GM21825 (cell line): Measurements from ENCODE around the gene GSKIP.

Experiments
- ATAC-seq: cut with Tn5 transposase; IDR thresholded peaks from one replicate; pipeline ENCODE4 v1.9.1; 2021; ENCODE audit warnings: mild to moderate bottlenecking, moderate library complexity; ENCODE audit not compliant: unreplicated experiment

Gene GSKIP

GRCh38 chr14:96376093-96376492, 12.8 kb downstream of the GSKIP start:
- no peak for ATAC-seq

- ATAC-seq: peak; percentile 89
Measured at GRCh38 chr14:96380735-96381134, 17.4 kb downstream of the GSKIP start.

- ATAC-seq: no peak
Measured at GRCh38 chr14:96383445-96383844, 20.1 kb downstream of the GSKIP start.

- ATAC-seq: no peak
Measured at GRCh38 chr14:96384053-96384452, 20.7 kb downstream of the GSKIP start.

GRCh38 chr14:96384740-96385139, 21.4 kb downstream of the GSKIP start:
- ATAC-seq: no peak

- no peak for ATAC-seq
Measured at GRCh38 chr14:96385385-96385784, 22.1 kb downstream of the GSKIP start.

GRCh38 chr14:96390965-96391292, 27.6 kb downstream of the GSKIP start:
- no peak for ATAC-seq

GRCh38 chr14:96391293-96392118, 28.2 kb downstream of the GSKIP start:
- ATAC-seq: peak; percentile 87

- ATAC-seq: no peak
Measured at GRCh38 chr14:96393071-96393691, 29.9 kb downstream of the GSKIP start.

- ATAC-seq: no peak
Measured at GRCh38 chr14:96394047-96394815, 30.9 kb downstream of the GSKIP start.

- no peak for ATAC-seq
Measured at GRCh38 chr14:96398432-96398831, 35.1 kb downstream of the GSKIP start.

- ATAC-seq: no peak
Measured at GRCh38 chr14:96398921-96399320, 35.6 kb downstream of the GSKIP start.

GRCh38 chr14:96399405-96399804, 36.1 kb downstream of the GSKIP start:
- no peak for ATAC-seq

GRCh38 chr14:96400495-96400894, 37.2 kb downstream of the GSKIP start:
- no peak for ATAC-seq

GRCh38 chr14:96403409-96403808, 40.1 kb downstream of the GSKIP start:
- no peak for ATAC-seq

- no peak for ATAC-seq
Measured at GRCh38 chr14:96405677-96406076, 42.4 kb downstream of the GSKIP start.

- no peak for ATAC-seq
Measured at GRCh38 chr14:96407935-96408570, 44.7 kb downstream of the GSKIP start.

GRCh38 chr14:96408608-96409007, 45.3 kb downstream of the GSKIP start:
- ATAC-seq: no peak

- no peak for ATAC-seq
Measured at GRCh38 chr14:96409701-96410100, 46.4 kb downstream of the GSKIP start.

GRCh38 chr14:96410119-96410518, 46.8 kb downstream of the GSKIP start:
- ATAC-seq: no peak

GRCh38 chr14:96413526-96413925, 50.2 kb downstream of the GSKIP start:
- no peak for ATAC-seq
